HEK293T (cell line): ENCODE results near the gene STAG1.

Experiments used
- BHLHE40 ChIP-seq: fragments of 450-650 bp; IDR thresholded peaks from 2 replicates; pipeline ENCODE4 v1.6.1; 2016; ENCODE audit warnings: mild to moderate bottlenecking, moderate library complexity, borderline replicate concordance
- CTBP1 ChIP-seq: fragments of 450-650 bp; IDR thresholded peaks from 2 replicates; pipeline ENCODE4 v1.6.1; 2016; ENCODE audit warnings: borderline replicate concordance
- FOXK2 ChIP-seq: fragments of 450-650 bp; IDR thresholded peaks from 2 replicates; pipeline ENCODE4 v1.6.1; 2016; ENCODE audit warnings: mild to moderate bottlenecking
- FOXM1 ChIP-seq: fragments of 450-650 bp; IDR thresholded peaks from 2 replicates; pipeline ENCODE4 v1.6.1; 2017; ENCODE audit warnings: mild to moderate bottlenecking, borderline replicate concordance
- HDGF ChIP-seq: fragments of 450-650 bp; IDR thresholded peaks from 2 replicates; pipeline ENCODE4 v1.6.1; 2017; ENCODE audit warnings: antibody characterized with exemption, borderline replicate concordance
- NFRKB ChIP-seq: fragments of 450-650 bp; IDR thresholded peaks from 2 replicates; pipeline ENCODE4 v1.6.1; 2016; ENCODE audit warnings: mild to moderate bottlenecking, moderate library complexity
- PKNOX1 ChIP-seq: fragments of 450-650 bp; IDR thresholded peaks from 2 replicates; pipeline ENCODE4 v1.6.1; 2016
- SP1 ChIP-seq: fragments of 450-650 bp; IDR thresholded peaks from 2 replicates; pipeline ENCODE4 v1.6.1; 2017
- SUZ12 ChIP-seq: fragments of 450-650 bp; IDR thresholded peaks from 2 replicates; pipeline ENCODE4 v1.6.1; 2016; ENCODE audit warnings: mild to moderate bottlenecking

GRCh38 chr3:136752172-136752421 is at the start of gene STAG1:
- TF ChIP-seq FOXK2 (no peak), NFRKB (peak; percentile 60; the same call in 1 of the 2 replicates), BHLHE40 (no peak), SP1 (no peak), PKNOX1 (no peak), SUZ12 (no peak), HDGF (no peak), FOXM1 (no peak), CTBP1 (no peak)
